Raji (cell line): ENCODE data around the gene TMEM147.

ENCODE experiments used
- POLR2A ChIP-seq: IDR thresholded peaks from 2 replicates; pipeline ENCODE4 v1.6.1; 2011; ENCODE audit warnings: low read depth, low read length, control low read depth; ENCODE audit not compliant: insufficient read depth

Gene TMEM147

GRCh38 chr19:35533822-35534392, 11.5 kb upstream of the TMEM147 start:
- TF ChIP-seq POLR2A: no peak

- no peak for TF ChIP-seq POLR2A
These were observed 10.5 kb upstream of the TMEM147 start for GRCh38 chr19:35534803-35535480.

GRCh38 chr19:35539314-35539713, 6.1 kb upstream of the TMEM147 start:
- no peak for TF ChIP-seq POLR2A

- TF ChIP-seq POLR2A: no peak
These were observed 5.6 kb upstream of the TMEM147 start for GRCh38 chr19:35539850-35540249.

- TF ChIP-seq POLR2A: no peak
These were observed 5.0 kb upstream of the TMEM147 start for GRCh38 chr19:35540356-35540927.

GRCh38 chr19:35542209-35542608, 3.2 kb upstream of the TMEM147 start:
- no peak for TF ChIP-seq POLR2A

DNA sequence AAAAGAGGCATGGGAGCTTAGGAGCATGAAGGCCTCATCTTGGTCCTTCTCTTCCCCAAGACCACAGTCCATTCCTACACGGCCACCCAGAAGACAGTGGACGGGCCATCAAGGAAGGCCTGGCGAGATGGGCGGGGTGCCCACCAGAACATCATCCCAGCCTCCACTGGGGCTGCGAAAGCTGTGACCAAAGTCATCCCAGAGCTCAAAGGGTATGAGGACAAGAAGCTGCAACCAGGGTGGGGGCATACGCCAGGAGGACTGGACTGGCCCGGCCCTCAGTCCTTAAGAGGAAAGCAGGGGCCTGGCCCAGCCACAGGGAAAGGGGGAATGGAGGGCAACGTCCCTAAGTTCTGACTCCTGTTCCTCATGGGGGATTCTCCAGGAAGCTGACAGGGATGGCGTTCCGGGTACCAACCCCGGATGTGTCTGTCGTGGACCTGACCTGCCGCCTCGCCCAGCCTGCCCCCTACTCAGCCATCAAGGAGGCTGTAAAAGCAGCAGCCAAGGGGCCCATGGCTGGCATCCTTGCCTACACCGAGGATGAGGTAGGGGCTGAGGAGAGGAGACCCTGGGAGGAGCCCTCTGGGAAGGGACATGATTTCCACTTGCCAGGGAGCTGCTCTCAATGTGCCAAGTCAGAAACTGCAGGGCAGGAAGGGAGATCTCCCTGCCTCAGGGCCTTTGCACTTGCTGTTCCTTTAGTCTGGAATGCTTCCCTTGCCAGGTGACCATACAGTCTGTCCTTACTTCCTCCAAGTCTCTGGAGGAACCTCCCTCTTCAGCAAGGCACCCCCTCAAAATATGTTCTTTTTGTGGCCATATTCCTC, 1.9 kb upstream of the TMEM147 start:
- no peak for TF ChIP-seq POLR2A

DNA sequence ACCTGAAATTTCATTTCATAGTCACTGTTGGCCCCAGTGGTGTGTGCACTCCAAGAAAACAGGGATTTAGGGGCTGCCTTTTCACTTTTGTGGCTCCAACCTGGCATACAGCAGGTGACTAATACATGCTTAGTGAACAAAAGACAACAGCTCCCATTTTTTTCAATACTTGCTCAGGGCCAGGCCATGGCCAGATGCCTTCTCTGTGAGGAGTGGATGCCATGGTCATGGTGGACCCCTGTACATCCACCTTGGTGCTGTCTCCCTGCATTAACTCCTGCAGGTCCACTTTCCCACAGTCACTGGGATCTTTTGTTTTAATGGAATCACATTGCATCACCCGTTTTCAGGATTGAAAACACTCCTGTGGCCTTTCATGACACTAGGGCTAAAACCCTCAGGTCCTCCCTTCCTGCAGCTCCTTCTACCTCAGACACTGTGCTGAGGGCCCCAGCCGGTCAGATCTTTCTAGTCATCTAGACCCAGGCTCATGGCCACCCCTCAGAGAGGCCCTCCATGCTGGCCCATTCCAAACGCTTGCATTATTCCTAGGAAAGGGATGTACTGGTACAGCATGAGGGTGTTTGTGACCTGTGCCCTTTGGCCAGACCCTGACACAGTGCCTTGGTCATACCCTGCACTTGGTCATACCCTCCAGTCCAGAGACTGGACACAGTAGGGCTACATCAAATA, 1.2 kb upstream of the TMEM147 start:
- no peak for TF ChIP-seq POLR2A

GRCh38 chr19:35545855-35546381, 492 bp downstream of the TMEM147 start:
- TF ChIP-seq POLR2A: no peak

DNA sequence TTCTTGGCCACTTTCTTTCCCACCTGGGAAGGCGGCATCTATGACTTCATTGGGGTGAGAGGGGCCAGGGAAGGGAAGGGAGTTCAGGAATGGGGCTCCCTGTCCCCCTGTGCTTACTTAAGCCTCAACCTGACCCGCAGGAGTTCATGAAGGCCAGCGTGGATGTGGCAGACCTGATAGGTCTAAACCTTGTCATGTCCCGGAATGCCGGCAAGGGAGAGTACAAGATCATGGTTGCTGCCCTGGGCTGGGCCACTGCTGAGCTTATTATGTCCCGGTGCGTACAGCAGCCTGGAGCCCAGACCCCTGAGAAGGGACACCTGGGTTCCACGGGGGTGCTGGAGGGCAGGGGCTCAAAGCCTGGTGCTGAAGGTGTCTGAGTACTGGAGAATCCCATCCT, 1.1 kb downstream of the TMEM147 start:
- no peak for TF ChIP-seq POLR2A

DNA sequence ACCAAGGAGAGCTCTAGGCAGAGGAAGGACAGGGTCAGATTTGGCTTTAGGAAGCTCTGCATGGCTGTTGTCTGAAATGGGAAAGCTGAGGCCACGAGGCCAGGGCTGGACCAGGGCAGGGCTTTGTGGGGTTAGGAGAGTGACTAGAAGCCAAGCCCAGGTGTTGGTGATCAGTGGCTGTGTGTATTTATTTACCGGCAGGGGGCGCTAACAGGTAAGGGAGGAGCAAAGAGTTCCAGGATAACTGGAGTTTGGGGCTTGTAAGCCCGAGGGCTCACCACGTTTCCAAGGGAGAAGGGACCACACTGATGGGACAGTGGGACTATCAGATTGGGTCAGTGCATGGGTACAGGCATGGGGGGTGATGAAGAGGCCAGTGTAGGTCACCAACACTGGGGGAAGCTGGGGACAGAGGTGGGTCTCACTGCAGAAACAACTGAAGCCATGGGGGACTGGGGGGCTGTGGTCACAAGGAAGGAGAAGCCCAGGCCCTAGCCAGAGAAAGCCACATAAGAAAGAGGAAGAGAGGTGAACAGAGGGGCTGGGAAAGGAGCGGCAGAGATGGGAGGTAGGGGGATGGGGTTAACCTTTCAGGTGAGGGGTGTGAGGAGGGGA, 3.9 kb downstream of the TMEM147 start:
- TF ChIP-seq POLR2A: no peak

DNA sequence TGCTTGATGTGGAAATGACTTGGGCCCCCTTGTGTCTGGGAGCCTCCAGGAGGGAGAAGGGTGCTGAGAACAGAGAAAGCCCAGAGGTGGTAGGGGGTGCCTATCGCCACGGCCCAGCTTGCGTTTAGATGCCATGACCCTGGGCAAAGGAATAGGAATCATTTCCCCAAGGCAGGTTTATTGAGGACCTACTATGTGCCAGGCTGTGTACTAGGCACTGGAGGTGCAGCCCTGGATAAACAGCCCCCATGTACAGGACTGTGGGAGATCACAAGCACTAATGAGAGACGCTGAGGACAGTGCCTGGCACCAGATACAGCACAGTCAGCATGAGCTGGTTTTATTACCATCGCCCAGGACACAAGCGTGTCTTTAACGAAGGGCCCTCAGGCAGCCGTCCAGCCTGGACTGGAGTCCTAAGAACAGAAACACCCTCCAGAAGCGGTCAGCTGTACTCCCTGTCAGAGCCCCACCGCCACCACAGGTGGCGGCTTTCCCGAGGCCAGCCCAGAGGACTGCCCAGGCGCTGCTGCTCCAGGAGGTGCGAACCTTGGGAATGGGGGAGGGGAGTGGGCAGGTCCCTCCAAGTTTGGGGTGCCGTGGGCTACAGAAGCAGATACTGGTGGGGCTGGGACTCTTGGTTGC, 4.6 kb downstream of the TMEM147 start:
- TF ChIP-seq POLR2A: no peak

DNA sequence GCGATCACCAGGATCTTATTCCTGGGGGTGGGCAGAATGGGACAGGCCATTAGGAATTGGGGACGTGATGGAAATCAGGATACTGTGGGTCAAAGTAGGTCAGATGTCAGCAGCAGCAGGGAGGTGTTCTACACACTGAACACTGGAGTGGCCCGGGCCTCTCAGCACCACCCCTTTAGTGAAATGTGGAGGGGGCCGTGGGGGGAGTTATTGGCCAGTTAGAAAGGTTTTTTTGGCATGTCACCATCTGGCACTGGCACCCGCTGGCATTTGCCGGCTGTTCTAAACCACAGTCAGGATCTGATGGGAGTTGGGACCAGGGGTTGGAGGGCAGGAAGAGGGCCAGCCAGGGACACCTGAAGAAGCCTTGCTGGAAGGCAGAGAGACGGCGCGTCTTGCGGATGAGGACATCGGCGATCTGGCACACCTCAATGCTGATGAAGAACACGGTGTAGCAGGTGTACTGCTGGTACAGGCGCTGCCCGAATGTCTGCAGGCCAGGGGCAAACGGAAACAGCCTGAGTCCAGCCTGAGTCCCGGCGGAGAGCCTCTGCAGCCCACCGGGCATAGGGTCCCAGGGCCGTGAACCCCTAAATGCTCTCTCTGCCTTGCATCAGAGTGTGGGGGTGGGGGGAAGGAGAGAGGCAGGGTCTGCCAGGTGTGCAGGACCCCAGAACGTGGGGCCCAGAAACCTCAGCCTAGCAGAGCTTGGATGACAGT, 5.8 kb downstream of the TMEM147 start:
- no peak for TF ChIP-seq POLR2A
